GM12878 (cell line): ENCODE data around the gene CACNA1G. TPM values are rescaled to one million over a fixed set of nuclear protein-coding genes. Genes with fewer than 3 reads are reported as not detected.

Experiments
- ATAC-seq: fragments of 200-7000 bp; cut with Tn5 transposase; 3 replicates; pipeline ENCODE4 v1.9.1; 2020; ENCODE audit warnings: mild to moderate bottlenecking, moderate library complexity
- BruUV-seq: library from RNA; stranded (reverse); fragments of 400-500 nt; replicated peaks from 2 replicates; lab custom pipeline; 2021; lab: Mats Ljungman, UMichigan
- CTCF ChIA-PET: fragments of 300-600 bp; sonication (Branson Sonifier 250); formaldehyde crosslinking; extraction: SDS; loops from one replicate; lab custom pipeline; 2021; ENCODE audit warnings: inconsistent platforms; lab: Yijun Ruan, JAX
- POLR2A ChIA-PET: fragments of 350-600 bp; formaldehyde crosslinking; extraction: SDS; loops from one replicate; lab custom pipeline; 2021; ENCODE audit warnings: inconsistent platforms; lab: Charles Lee
- RAD21 ChIA-PET: fragments of 300-600 bp; sonication (Branson Sonifier 250); formaldehyde crosslinking; loops from one replicate; lab custom pipeline; 2023; ENCODE audit warnings: antibody characterized with exemption; ENCODE audit not compliant: unreplicated experiment; lab: Charles Lee
- SMC1A ChIA-PET: fragments of 300-600 bp; sonication (Branson Sonifier 250); formaldehyde crosslinking; loops from one replicate; lab custom pipeline; 2023; ENCODE audit not compliant: unreplicated experiment, uncharacterized antibody; lab: Charles Lee
- DNase-seq: peaks from one replicate; pipeline ENCODE4 v3.0.0-alpha.2; 2011; ENCODE audit warnings: low read depth, low spot score
- FAIRE-seq: peaks from 3 replicates; lab custom pipeline; 2011; peaks lifted over from hg19 to GRCh38; lab: Jason Lieb, UNC
- H2AFZ ChIP-seq: 2 replicates; pipeline ENCODE4 v1.6.0; 2011; ENCODE audit warnings: low read depth, low read length, control low read depth; ENCODE audit not compliant: control insufficient read depth
- H3K27ac ChIP-seq: 2 replicates; pipeline ENCODE4 v1.5.1; 2011; ENCODE audit warnings: control low read depth; ENCODE audit not compliant: control insufficient read depth, insufficient read depth
- H3K27me3 ChIP-seq, 2 experiments: replicated peaks in 1 of 2; 2 replicates each; pipeline versions ENCODE4 v1.6.0 to v1.6.1; 2011; ENCODE audit warnings: low read length in 1 of 2; ENCODE audit not compliant: control insufficient read depth in 2 of 2, insufficient read depth in 2 of 2
- H3K36me3 ChIP-seq, 2 experiments: 2 replicates each; pipeline ENCODE4 v1.5.1; 2011; ENCODE audit warnings: low read length in 1 of 2; ENCODE audit not compliant: control insufficient read depth in 2 of 2, insufficient read depth in 2 of 2
- H3K4me1 ChIP-seq: 2 replicates; pipeline ENCODE4 v1.6.1; 2011; ENCODE audit warnings: mild to moderate bottlenecking, low read length, moderate library complexity, mixed read lengths; ENCODE audit not compliant: control insufficient read depth, insufficient read depth
- H3K4me2 ChIP-seq: 2 replicates; pipeline ENCODE4 v1.6.0; 2011; ENCODE audit warnings: control low read depth; ENCODE audit not compliant: control insufficient read depth, insufficient read depth
- H3K4me3 ChIP-seq: fragments of 200-600 bp; sonication (generic); 2 replicates; pipeline ENCODE4 v1.5.1; 2016
- H3K79me2 ChIP-seq: 2 replicates; pipeline ENCODE4 v1.6.0; 2011; ENCODE audit warnings: low read length; ENCODE audit not compliant: control insufficient read depth, insufficient read depth
- H3K9ac ChIP-seq: 2 replicates; pipeline ENCODE4 v1.8.0; 2011; ENCODE audit warnings: low read length, control low read depth, mixed read lengths; ENCODE audit not compliant: control insufficient read depth, insufficient read depth
- H3K9me3 ChIP-seq: replicated peaks from 3 replicates; pipeline ENCODE4 v1.5.1; 2011; ENCODE audit warnings: mild to moderate bottlenecking, low read length; ENCODE audit not compliant: control insufficient read depth, insufficient read depth
- H4K20me1 ChIP-seq: 2 replicates; pipeline ENCODE4 v1.6.0; 2011; ENCODE audit not compliant: control insufficient read depth, insufficient read depth
- BACH1 ChIP-seq: fragments of 450-650 bp; IDR thresholded peaks from 2 replicates; pipeline ENCODE4 v1.6.1; 2017; ENCODE audit warnings: mild to moderate bottlenecking, borderline replicate concordance
- GABPA ChIP-seq: IDR thresholded peaks from 2 replicates; pipeline ENCODE4 v1.6.1; 2014; ENCODE audit warnings: antibody characterized with exemption, low read depth, mild to moderate bottlenecking, inconsistent platforms
- IKZF1 ChIP-seq: fragments of 450-650 bp; conservative IDR thresholded peaks from 2 replicates; pipeline ENCODE4 v1.6.1; 2017; ENCODE audit warnings: antibody characterized with exemption, mild to moderate bottlenecking
- KLF5 ChIP-seq: fragments of 450-650 bp; IDR thresholded peaks from 2 replicates; pipeline ENCODE4 v1.6.1; 2014; ENCODE audit warnings: mild to moderate bottlenecking; ENCODE audit not compliant: partially characterized antibody
- MTA2 ChIP-seq: fragments of 450-650 bp; IDR thresholded peaks from 2 replicates; pipeline ENCODE4 v1.6.1; 2016; ENCODE audit warnings: low read depth, mild to moderate bottlenecking, moderate library complexity
- NFYA ChIP-seq: IDR thresholded peaks from 2 replicates; pipeline ENCODE4 v1.6.1; 2011; ENCODE audit warnings: low read depth, mild to moderate bottlenecking, low read length, improper control_type of control experiment, borderline replicate concordance
- RAD21 ChIP-seq: IDR thresholded peaks from 2 replicates; pipeline ENCODE4 v1.6.1; 2011; ENCODE audit warnings: mild to moderate bottlenecking, low read depth, low read length, moderate library complexity; ENCODE audit not compliant: insufficient read depth
- SMAD5 ChIP-seq: IDR thresholded peaks from 2 replicates; pipeline ENCODE4 v1.6.1; 2016; ENCODE audit warnings: antibody characterized with exemption, low read depth
- TBL1XR1 ChIP-seq: IDR thresholded peaks from 2 replicates; pipeline ENCODE4 v1.6.1; 2012; ENCODE audit warnings: low read depth, low read length, improper control_type of control experiment
- ZBED1 ChIP-seq: IDR thresholded peaks from 2 replicates; pipeline ENCODE4 v1.6.1; 2016; ENCODE audit warnings: borderline replicate concordance
- WGBS: methylation state at CpG from one replicate; pipeline ENCODE4 v1.1.6; 2016; ENCODE audit warnings: low lambda C conversion rate; ENCODE audit not compliant: insufficient replicate concordance, insufficient coverage; ENCODE audit errors: missing lambda C conversion rate; 5-methylcytosine and 5-hydroxymethylcytosine counted together
- in situ Hi-C: fragments of 300-500 bp; cut with MboI; formaldehyde crosslinking; loops from 9 replicates; pipeline ENCODE4 v1.14.3; 2018; ENCODE audit warnings: mixed read lengths
- intact Hi-C: fragments of 100-400 bp; cut with micrococcal nuclease; formaldehyde crosslinking; loops from one replicate; pipeline ENCODE4 v1.14.2; 2022; ENCODE audit not compliant: unreplicated experiment
- polyA plus RNA-seq, 11 experiments: library from polyadenylated mRNA; depleted of rRNA in 4 of 11; unstranded in 6 of 11; stranded (reverse) in 5 of 11; fragments of >200 nt; fragmentation: Nextera tagmentation in 4 of 11; fragmentation: Illumina TruSeq in 1 of 11; extraction: Ambion mirVana in 4 of 11; extraction: Trizol in 1 of 11; gene quantifications; 1 replicate in 1 of 11; 2 replicates in 10 of 11; pipeline versions ENCODE4 v1.2.1 to v1.2.3, GENCODE V29; 2011 to 2016; ENCODE audit warnings: inconsistent platforms in 2 of 11, missing spikeins in 2 of 11, low read depth in 1 of 11
- total RNA-seq, 4 experiments: library from RNA; depleted of rRNA in 3 of 4; stranded (reverse); fragments of >200 nt in 3 of 4; fragmentation: Illumina TruSeq in 1 of 4; extraction: Trizol in 1 of 4; gene quantifications; 2 replicates each; pipeline versions ENCODE4 v1.2.1 to v1.2.3, GENCODE V29; 2013 to 2021
- TF ChIP-seq, protein P1 (sequence below): fragments of 450-650 bp; formaldehyde crosslinking; IDR thresholded peaks from 2 replicates; pipeline ENCODE4 v1.4.0; 2022; ENCODE audit warnings: mild to moderate bottlenecking, moderate library complexity
- TF ChIP-seq, protein P2 (sequence below): fragments of 450-650 bp; formaldehyde crosslinking; IDR thresholded peaks from 2 replicates; pipeline ENCODE4 v1.5.0; 2022; ENCODE audit warnings: mild to moderate bottlenecking, missing genetic modification characterization

CACNA1G gene
- total and polyA plus RNA-seq, 10 of the 15 experiments (the other 5 are each of a cell fraction or from before 2014, with no cell fraction given), result 0.03 to 0.15 TPM; not detected in 8

DNA sequence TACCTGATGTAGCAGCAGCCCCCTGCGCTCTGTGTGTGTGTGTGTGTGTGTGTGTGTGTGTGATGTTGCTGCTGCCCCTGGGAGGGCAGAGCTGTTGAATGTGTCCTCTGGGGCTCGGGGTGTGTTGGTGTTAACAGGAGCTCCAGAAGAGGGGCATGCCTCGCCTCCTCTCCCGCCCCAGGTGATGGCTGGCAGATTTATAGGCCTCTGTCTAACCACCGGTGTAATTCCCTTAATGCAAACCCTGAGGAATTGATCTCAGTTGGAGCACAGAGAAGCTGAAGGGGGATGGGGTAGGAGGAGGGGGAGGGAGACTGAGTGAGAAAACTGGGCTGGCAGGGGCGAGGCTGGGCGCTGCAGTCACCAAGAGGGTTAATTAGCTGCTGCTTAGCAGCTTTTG, 10.0 kb downstream of the CACNA1G start:
- ChIA-PET RAD21 (no interaction called here), POLR2A (interaction anchor here (0.6 kb wide), 2 partner anchors 53 to 1009 kb away, joined by 3 to 10 read pairs; no protein-coding TSS in a partner anchor), SMC1A (no interaction called here), CTCF (no interaction called here)
- Histone ChIP-seq H3K4me2 (no peak overlapping the region), H3K27ac (no peak overlapping the region), H2AFZ (no peak overlapping the region), H3K27me3 (no peaks in the 10 kb centered on the region; a peak in 4 of 4 replicates), H3K79me2 (no peaks in the 10 kb centered on the region), H3K9ac (no peak overlapping the region), H3K4me3 (no peak overlapping the region), H3K9me3 (no peaks in the 10 kb centered on the region), H4K20me1 (no peaks in the 10 kb centered on the region), H3K4me1 (no peaks in the 10 kb centered on the region), H3K36me3 (no peaks in the 10 kb centered on the region)
- no TSS peak for BruUV-seq
- no peak for DNase-seq
- in situ Hi-C loops, result no loop called here
- no peak for TF ChIP-seq RAD21
- TF ChIP-seq NFYA, result no peak
- TF ChIP-seq GABPA, result no peak
- no peak for TF ChIP-seq TBL1XR1
- 25% methylated on average over 6 of the region's 7 CpGs for WGBS
- no peak for ATAC-seq
- intact Hi-C loops, result no loop called here
- no peak for FAIRE-seq

DNA sequence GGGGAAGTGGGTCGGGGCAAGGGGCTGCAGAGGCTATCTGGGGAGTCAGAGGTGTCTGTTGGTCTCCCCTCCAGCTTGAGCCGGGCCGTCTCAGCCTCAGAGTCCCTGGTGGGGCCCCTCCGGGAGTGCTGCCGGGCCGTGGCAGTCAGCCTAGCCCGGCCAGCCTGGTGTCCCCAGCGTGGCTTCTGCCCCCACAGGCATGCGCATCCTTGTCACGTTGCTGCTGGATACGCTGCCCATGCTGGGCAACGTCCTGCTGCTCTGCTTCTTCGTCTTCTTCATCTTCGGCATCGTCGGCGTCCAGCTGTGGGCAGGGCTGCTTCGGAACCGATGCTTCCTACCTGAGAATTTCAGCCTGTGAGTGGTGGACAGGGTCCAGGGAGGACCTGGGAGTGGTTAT, 11.2 kb downstream of the CACNA1G start:
- intact Hi-C loops, result no loop called here
- in situ Hi-C loops, result no loop called here
- no peaks in the 10 kb centered on the region for H3K36me3 ChIP-seq
- no peak for DNase-seq
- 50% methylated on average over 19 of the region's 19 CpGs for WGBS
- no peak for FAIRE-seq
- H3K79me2 ChIP-seq, result no peaks in the 10 kb centered on the region
- no peaks in the 10 kb centered on the region; a peak in 3 of 4 replicates for H3K27me3 ChIP-seq
- no peak for ATAC-seq
- no peaks in the 10 kb centered on the region for H3K4me1 ChIP-seq
- no peak overlapping the region for H3K4me2 ChIP-seq
- ChIA-PET CTCF (no interaction called here), SMC1A (no interaction called here), POLR2A (no interaction called here), RAD21 (no interaction called here)
- no peaks in the 10 kb centered on the region for H3K9me3 ChIP-seq
- H4K20me1 ChIP-seq, result no peaks in the 10 kb centered on the region
- H3K4me3 ChIP-seq, result no peak overlapping the region
- H2AFZ ChIP-seq, result no peak overlapping the region
- H3K9ac ChIP-seq, result no peak overlapping the region
- no peak for TF ChIP-seq KLF5
- no peak for TF ChIP-seq IKZF1
- TF ChIP-seq, protein P1, sequence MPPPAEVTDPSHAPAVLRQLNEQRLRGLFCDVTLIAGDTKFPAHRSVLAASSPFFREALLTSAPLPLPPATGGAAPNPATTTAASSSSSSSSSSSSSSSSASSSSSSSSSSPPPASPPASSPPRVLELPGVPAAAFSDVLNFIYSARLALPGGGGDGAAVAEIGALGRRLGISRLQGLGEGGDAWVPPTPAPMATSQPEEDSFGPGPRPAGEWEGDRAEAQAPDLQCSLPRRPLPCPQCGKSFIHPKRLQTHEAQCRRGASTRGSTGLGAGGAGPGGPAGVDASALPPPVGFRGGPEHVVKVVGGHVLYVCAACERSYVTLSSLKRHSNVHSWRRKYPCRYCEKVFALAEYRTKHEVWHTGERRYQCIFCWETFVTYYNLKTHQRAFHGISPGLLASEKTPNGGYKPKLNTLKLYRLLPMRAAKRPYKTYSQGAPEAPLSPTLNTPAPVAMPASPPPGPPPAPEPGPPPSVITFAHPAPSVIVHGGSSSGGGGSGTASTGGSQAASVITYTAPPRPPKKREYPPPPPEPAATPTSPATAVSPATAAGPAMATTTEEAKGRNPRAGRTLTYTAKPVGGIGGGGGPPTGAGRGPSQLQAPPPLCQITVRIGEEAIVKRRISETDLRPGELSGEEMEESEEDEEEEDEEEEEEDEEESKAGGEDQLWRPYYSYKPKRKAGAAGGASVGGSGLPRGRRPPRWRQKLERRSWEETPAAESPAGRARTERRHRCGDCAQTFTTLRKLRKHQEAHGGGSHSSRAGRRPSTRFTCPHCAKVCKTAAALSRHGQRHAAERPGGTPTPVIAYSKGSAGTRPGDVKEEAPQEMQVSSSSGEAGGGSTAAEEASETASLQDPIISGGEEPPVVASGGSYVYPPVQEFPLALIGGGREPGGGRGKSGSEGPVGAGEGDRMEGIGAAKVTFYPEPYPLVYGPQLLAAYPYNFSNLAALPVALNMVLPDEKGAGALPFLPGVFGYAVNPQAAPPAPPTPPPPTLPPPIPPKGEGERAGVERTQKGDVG (CRISPR knock-in tag), result no peak
- TF ChIP-seq BACH1, result no peak
- TF ChIP-seq MTA2, result no peak
- TF ChIP-seq, protein P2, sequence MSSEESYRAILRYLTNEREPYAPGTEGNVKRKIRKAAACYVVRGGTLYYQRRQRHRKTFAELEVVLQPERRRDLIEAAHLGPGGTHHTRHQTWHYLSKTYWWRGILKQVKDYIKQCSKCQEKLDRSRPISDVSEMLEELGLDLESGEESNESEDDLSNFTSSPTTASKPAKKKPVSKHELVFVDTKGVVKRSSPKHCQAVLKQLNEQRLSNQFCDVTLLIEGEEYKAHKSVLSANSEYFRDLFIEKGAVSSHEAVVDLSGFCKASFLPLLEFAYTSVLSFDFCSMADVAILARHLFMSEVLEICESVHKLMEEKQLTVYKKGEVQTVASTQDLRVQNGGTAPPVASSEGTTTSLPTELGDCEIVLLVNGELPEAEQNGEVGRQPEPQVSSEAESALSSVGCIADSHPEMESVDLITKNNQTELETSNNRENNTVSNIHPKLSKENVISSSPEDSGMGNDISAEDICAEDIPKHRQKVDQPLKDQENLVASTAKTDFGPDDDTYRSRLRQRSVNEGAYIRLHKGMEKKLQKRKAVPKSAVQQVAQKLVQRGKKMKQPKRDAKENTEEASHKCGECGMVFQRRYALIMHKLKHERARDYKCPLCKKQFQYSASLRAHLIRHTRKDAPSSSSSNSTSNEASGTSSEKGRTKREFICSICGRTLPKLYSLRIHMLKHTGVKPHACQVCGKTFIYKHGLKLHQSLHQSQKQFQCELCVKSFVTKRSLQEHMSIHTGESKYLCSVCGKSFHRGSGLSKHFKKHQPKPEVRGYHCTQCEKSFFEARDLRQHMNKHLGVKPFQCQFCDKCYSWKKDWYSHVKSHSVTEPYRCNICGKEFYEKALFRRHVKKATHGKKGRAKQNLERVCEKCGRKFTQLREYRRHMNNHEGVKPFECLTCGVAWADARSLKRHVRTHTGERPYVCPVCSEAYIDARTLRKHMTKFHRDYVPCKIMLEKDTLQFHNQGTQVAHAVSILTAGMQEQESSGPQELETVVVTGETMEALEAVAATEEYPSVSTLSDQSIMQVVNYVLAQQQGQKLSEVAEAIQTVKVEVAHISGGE (CRISPR knock-in tag), result no peak
- TF ChIP-seq ZBED1, result no peak
- no peak for TF ChIP-seq SMAD5
- no peak overlapping the region for H3K27ac ChIP-seq
- BruUV-seq, result no TSS peak
